HL-60 (cell line): ENCODE data around the gene MFN2.
A peak's percentile ranks its signal among the peaks of the same experiment; 100 is the strongest.

Experiments used
- CTCF ChIP-seq: IDR thresholded peaks from one replicate; pipeline ENCODE4 v1.5.1; 2011; ENCODE audit warnings: low read length, control low read depth, inconsistent platforms; ENCODE audit not compliant: insufficient read depth
- GABPA ChIP-seq: IDR thresholded peaks from 2 replicates; pipeline ENCODE4 v1.6.1; 2012; ENCODE audit warnings: low read depth
- POLR2AphosphoS5 ChIP-seq: IDR thresholded peaks from 2 replicates; pipeline ENCODE4 v1.6.1; 2012; ENCODE audit warnings: low read depth
- REST ChIP-seq: IDR thresholded peaks from 2 replicates; pipeline ENCODE4 v1.6.1; 2012; ENCODE audit warnings: low read depth; ENCODE audit not compliant: insufficient replicate concordance
- SPI1 ChIP-seq: IDR thresholded peaks from 2 replicates; pipeline ENCODE4 v1.6.1; 2012; ENCODE audit warnings: low read depth, mild to moderate bottlenecking, borderline replicate concordance

DNA sequence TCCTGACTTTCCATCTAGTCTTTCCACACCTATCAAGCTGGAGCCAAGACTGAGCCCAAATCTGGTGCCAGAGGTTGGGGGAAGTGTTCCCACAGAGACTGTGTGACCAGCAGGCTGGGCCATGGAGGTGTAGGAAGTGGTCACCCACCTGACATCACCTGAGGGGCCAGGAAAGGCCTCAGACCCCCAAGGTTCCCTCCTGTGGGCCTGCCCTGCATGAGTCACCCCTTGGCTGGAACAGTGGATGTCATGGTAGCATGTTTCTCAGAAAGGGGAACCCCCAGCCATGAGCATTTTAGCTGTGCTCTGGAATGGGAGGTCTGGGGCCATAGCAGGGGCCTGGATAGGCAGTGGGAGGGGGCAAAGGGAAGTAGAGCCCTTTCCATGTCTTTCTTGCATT is 77.1 kb downstream of the MFN2 start:
- TF ChIP-seq SPI1 = peak; percentile 50; the same call in 1 of the 2 replicates
- TF ChIP-seq REST = no peak
- TF ChIP-seq CTCF = no peak
- no peak for TF ChIP-seq POLR2AphosphoS5
- TF ChIP-seq GABPA = no peak
